GM23338 (cell line): Measurements from ENCODE around the gene TRMT11. TPM values are rescaled to one million over a fixed set of nuclear protein-coding genes. Genes with fewer than 3 reads are reported as not detected.
A peak's percentile ranks its signal among the peaks of the same experiment; 100 is the strongest.
"Not testable (repeated sequence)": the region's sequence is repeated elsewhere in the genome, so short reads cannot be mapped to it uniquely, and the experiment has no call there.

ENCODE experiments used
- ATAC-seq: fragments of 200-7000 bp; cut with Tn5 transposase; 3 replicates; pipeline ENCODE4 v1.9.1; 2020
- DNase-seq: peaks from one replicate; pipeline ENCODE4 v3.0.0-alpha.2; 2015; ENCODE audit warnings: low spot score
- H2AFZ ChIP-seq: fragments of 200-600 bp; sonication (generic); 2 replicates; pipeline ENCODE4 v1.8.0; 2016; ENCODE audit warnings: antibody characterized with exemption, mild to moderate bottlenecking, moderate library complexity
- H3F3A ChIP-seq: fragments of 200-600 bp; sonication (generic); replicated peaks from 2 replicates; pipeline ENCODE4 v1.8.0; 2017; ENCODE audit warnings: antibody characterized with exemption, mixed run types, low read depth
- H3K27ac ChIP-seq: fragments of 200-600 bp; sonication (generic); 2 replicates; pipeline ENCODE4 v1.6.1; 2016; ENCODE audit warnings: low read depth
- H3K27me3 ChIP-seq: fragments of 200-600 bp; sonication (generic); 2 replicates; pipeline ENCODE4 v1.8.0; 2016; ENCODE audit warnings: mild to moderate bottlenecking, mixed run types, moderate library complexity; ENCODE audit not compliant: insufficient read depth
- H3K36me3 ChIP-seq: fragments of 200-600 bp; sonication (generic); 2 replicates; pipeline ENCODE4 v1.8.0; 2016; ENCODE audit warnings: mild to moderate bottlenecking; ENCODE audit not compliant: insufficient read depth
- H3K4me1 ChIP-seq: fragments of 200-600 bp; sonication (generic); 2 replicates; pipeline ENCODE4 v1.8.0; 2016; ENCODE audit warnings: mild to moderate bottlenecking, moderate library complexity; ENCODE audit not compliant: insufficient read depth
- H3K4me2 ChIP-seq: fragments of 200-600 bp; sonication (generic); 2 replicates; pipeline ENCODE4 v1.7.1; 2017; ENCODE audit warnings: mixed run types
- H3K4me3 ChIP-seq: fragments of 200-600 bp; sonication (generic); 2 replicates; pipeline ENCODE4 v1.6.1; 2016; ENCODE audit warnings: mixed run types
- H3K79me2 ChIP-seq: fragments of 200-600 bp; sonication (generic); replicated peaks from 2 replicates; pipeline ENCODE4 v1.8.0; 2017; ENCODE audit warnings: mild to moderate bottlenecking; ENCODE audit not compliant: insufficient read depth
- H3K9me2 ChIP-seq: fragments of 200-600 bp; sonication (generic); 2 replicates; pipeline ENCODE4 v1.8.0; 2017; ENCODE audit not compliant: insufficient read depth
- H4K20me1 ChIP-seq: fragments of 200-600 bp; sonication (generic); replicated peaks from 2 replicates; pipeline ENCODE4 v1.8.0; 2017; ENCODE audit warnings: mild to moderate bottlenecking; ENCODE audit not compliant: insufficient read depth
- H3K27ac Mint-ChIP-seq: 2 replicates; pipeline ENCODE4 v1.8.0; 2020; ENCODE audit warnings: inconsistent platforms, mild to moderate bottlenecking, moderate library complexity, mixed read lengths
- H3K27me3 Mint-ChIP-seq: 3 replicates; pipeline ENCODE4 v1.8.0; 2022; ENCODE audit warnings: low read depth, mild to moderate bottlenecking, moderate library complexity, mixed read lengths, inconsistent platforms; ENCODE audit not compliant: insufficient read depth, poor library complexity
- H3K36me3 Mint-ChIP-seq: 3 replicates; pipeline ENCODE4 v1.8.0; 2021; ENCODE audit warnings: low read depth, mild to moderate bottlenecking, inconsistent platforms, moderate library complexity, mixed read lengths
- H3K4me1 Mint-ChIP-seq: 3 replicates; pipeline ENCODE4 v1.8.0; 2020; ENCODE audit warnings: mild to moderate bottlenecking, inconsistent platforms, mixed read lengths
- H3K4me3 Mint-ChIP-seq: 3 replicates; pipeline ENCODE4 v1.8.0; 2021; ENCODE audit warnings: moderate library complexity, mild to moderate bottlenecking, inconsistent platforms, mixed read lengths
- H3K9me3 Mint-ChIP-seq: 3 replicates; pipeline ENCODE4 v1.8.0; 2020; ENCODE audit warnings: moderate library complexity, mild to moderate bottlenecking, inconsistent platforms, mixed read lengths
- CREB1 ChIP-seq: fragments of 250-450 bp; sonication (Bioruptor Pico); IDR thresholded peaks from 2 replicates; pipeline ENCODE4 v1.5.0; 2020; ENCODE audit warnings: low read depth, mild to moderate bottlenecking, moderate library complexity
- EZH2 ChIP-seq: fragments of 200-600 bp; sonication (generic); IDR thresholded peaks from one replicate; pipeline ENCODE4 v1.8.0; 2017; ENCODE audit warnings: antibody characterized with exemption, mild to moderate bottlenecking, low read depth; ENCODE audit not compliant: unreplicated experiment
- JUNB ChIP-seq: IDR thresholded peaks from one replicate; pipeline ENCODE4 v1.6.1; 2016; ENCODE audit warnings: antibody characterized with exemption; ENCODE audit not compliant: unreplicated experiment
- NANOG ChIP-seq: IDR thresholded peaks from 2 replicates; pipeline ENCODE4 v1.6.1; 2016; ENCODE audit warnings: antibody characterized with exemption, borderline replicate concordance
- POLR2AphosphoS5 ChIP-seq: IDR thresholded peaks from 2 replicates; pipeline ENCODE4 v1.6.1; 2016; ENCODE audit warnings: antibody characterized with exemption, low read depth
- STAT1 ChIP-seq: IDR thresholded peaks from one replicate; pipeline ENCODE4 v1.6.1; 2016; ENCODE audit warnings: antibody characterized with exemption; ENCODE audit not compliant: unreplicated experiment
- ZNF114 ChIP-seq: fragments of 250-450 bp; sonication (Bioruptor Pico); IDR thresholded peaks from 2 replicates; pipeline ENCODE4 v1.5.0; 2020; ENCODE audit warnings: mild to moderate bottlenecking, moderate library complexity
- ZNF331 ChIP-seq: fragments of 250-450 bp; sonication (Bioruptor Pico); IDR thresholded peaks from 2 replicates; pipeline ENCODE4 v1.5.0; 2020; ENCODE audit warnings: low read depth, mild to moderate bottlenecking, moderate library complexity
- polyA plus RNA-seq: library from polyadenylated mRNA; unstranded; fragments of >200 nt; fragmentation: Nextera tagmentation; extraction: Ambion mirVana; gene quantifications from 2 replicates; pipeline ENCODE4 v1.2.1, GENCODE V29; 2016
- total RNA-seq: library from RNA; depleted of rRNA; stranded (reverse); fragments of >200 nt; shearing (Covaris generic); gene quantifications from 2 replicates; pipeline ENCODE4 v1.2.3, GENCODE V29; 2014
- TF ChIP-seq, protein P1 (sequence below): IDR thresholded peaks from one replicate; pipeline ENCODE4 v1.6.1; 2018; ENCODE audit warnings: antibody characterized with exemption; ENCODE audit not compliant: unreplicated experiment
- TF ChIP-seq, protein P2 (sequence below), 2 experiments: fragments of 200-600 bp in 1 of 2; sonication (generic) in 1 of 2; conservative IDR thresholded peaks; 2 replicates each; pipeline versions ENCODE4 v1.5.1 to v1.6.1; 2016 to 2017; ENCODE audit warnings: antibody characterized with exemption in 2 of 2, low read depth in 2 of 2, mild to moderate bottlenecking in 2 of 2, moderate library complexity in 1 of 2

Gene TRMT11
- total and polyA plus RNA-seq, 2 experiments from 2014 or later, result 49.5 to 50.9 TPM

- DNase-seq, H4K20me1 ChIP-seq, H3K4me3 ChIP-seq, H3K27me3 Mint-ChIP-seq, H3K4me3 Mint-ChIP-seq, H2AFZ ChIP-seq, H3K4me1 ChIP-seq, H3K4me2 ChIP-seq, H3F3A ChIP-seq, H3K79me2 ChIP-seq, H3K9me3 Mint-ChIP-seq, H3K4me1 Mint-ChIP-seq, H3K9me2 ChIP-seq, H3K27me3 ChIP-seq, ATAC-seq: not testable (repeated sequence)
- H3K27ac Mint-ChIP-seq, result peak overlapping the region; percentile 52; the same call in 1 of the 2 replicates
- Histone ChIP-seq H3K27ac (peak overlapping the region; percentile 56; the same call in 1 of the 2 replicates), H3K36me3 (peaks cover 26% of the 10 kb centered on the region; the same call in 1 of the 2 replicates)
- H3K36me3 Mint-ChIP-seq, result peaks cover 64% of the 10 kb centered on the region
Observed at GRCh38 chr6:126023474-126023873, 37.1 kb downstream of the TRMT11 start.

DNA sequence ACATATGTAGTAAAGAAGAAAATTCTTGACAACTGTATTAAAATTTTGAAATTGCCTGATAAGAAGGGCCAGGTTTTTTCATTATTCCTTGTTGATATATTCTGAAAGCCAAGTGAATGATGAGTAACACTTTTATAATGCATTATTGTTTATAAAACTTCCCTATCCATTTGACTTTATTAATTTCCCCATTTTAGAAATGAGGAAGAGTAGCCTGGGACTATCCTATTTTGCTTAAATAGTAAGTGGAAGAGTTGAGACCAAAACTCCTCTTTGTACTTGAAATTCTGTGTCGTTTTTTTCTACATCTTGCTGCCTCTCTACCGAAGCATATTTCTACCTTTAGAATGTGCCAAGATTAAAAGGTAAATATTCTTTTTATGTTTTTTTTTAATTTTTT, 39.7 kb downstream of the TRMT11 start:
- H3K4me3 Mint-ChIP-seq, result no peak overlapping the region
- TF ChIP-seq, protein P1, sequence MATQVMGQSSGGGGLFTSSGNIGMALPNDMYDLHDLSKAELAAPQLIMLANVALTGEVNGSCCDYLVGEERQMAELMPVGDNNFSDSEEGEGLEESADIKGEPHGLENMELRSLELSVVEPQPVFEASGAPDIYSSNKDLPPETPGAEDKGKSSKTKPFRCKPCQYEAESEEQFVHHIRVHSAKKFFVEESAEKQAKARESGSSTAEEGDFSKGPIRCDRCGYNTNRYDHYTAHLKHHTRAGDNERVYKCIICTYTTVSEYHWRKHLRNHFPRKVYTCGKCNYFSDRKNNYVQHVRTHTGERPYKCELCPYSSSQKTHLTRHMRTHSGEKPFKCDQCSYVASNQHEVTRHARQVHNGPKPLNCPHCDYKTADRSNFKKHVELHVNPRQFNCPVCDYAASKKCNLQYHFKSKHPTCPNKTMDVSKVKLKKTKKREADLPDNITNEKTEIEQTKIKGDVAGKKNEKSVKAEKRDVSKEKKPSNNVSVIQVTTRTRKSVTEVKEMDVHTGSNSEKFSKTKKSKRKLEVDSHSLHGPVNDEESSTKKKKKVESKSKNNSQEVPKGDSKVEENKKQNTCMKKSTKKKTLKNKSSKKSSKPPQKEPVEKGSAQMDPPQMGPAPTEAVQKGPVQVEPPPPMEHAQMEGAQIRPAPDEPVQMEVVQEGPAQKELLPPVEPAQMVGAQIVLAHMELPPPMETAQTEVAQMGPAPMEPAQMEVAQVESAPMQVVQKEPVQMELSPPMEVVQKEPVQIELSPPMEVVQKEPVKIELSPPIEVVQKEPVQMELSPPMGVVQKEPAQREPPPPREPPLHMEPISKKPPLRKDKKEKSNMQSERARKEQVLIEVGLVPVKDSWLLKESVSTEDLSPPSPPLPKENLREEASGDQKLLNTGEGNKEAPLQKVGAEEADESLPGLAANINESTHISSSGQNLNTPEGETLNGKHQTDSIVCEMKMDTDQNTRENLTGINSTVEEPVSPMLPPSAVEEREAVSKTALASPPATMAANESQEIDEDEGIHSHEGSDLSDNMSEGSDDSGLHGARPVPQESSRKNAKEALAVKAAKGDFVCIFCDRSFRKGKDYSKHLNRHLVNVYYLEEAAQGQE, result no peak
- TF ChIP-seq, protein P2, sequence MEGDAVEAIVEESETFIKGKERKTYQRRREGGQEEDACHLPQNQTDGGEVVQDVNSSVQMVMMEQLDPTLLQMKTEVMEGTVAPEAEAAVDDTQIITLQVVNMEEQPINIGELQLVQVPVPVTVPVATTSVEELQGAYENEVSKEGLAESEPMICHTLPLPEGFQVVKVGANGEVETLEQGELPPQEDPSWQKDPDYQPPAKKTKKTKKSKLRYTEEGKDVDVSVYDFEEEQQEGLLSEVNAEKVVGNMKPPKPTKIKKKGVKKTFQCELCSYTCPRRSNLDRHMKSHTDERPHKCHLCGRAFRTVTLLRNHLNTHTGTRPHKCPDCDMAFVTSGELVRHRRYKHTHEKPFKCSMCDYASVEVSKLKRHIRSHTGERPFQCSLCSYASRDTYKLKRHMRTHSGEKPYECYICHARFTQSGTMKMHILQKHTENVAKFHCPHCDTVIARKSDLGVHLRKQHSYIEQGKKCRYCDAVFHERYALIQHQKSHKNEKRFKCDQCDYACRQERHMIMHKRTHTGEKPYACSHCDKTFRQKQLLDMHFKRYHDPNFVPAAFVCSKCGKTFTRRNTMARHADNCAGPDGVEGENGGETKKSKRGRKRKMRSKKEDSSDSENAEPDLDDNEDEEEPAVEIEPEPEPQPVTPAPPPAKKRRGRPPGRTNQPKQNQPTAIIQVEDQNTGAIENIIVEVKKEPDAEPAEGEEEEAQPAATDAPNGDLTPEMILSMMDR (conservative IDR thresholded peaks at IDR 0.05; ENCODE audit: low read depth in 2 of 2), result no peak
- no peak for TF ChIP-seq NANOG
- no peak for TF ChIP-seq EZH2
- TF ChIP-seq ZNF114 (CRISPR knock-in tag), result no peak
- TF ChIP-seq CREB1 (CRISPR knock-in tag), result no peak
- TF ChIP-seq JUNB, result no peak
- no peak for TF ChIP-seq STAT1
- no peak for TF ChIP-seq ZNF331
- no peak for TF ChIP-seq POLR2AphosphoS5
- no peaks in the 10 kb centered on the region for H3F3A ChIP-seq
- no peak overlapping the region for H3K4me3 ChIP-seq
- H3K27me3 Mint-ChIP-seq, result no peaks in the 10 kb centered on the region
- no peak overlapping the region for H3K27ac ChIP-seq
- H3K9me2 ChIP-seq, result no peaks in the 10 kb centered on the region
- no peaks in the 10 kb centered on the region for H3K9me3 Mint-ChIP-seq
- no peak for DNase-seq
- H4K20me1 ChIP-seq, result 0 out of 2 replicates have a peak, but pooled peaks cover 4% of the 10 kb centered on the region
- H3K4me1 Mint-ChIP-seq, result no peaks in the 10 kb centered on the region
- no peak overlapping the region for H3K4me2 ChIP-seq
- H3K79me2 ChIP-seq, result no peaks in the 10 kb centered on the region
- H3K36me3 ChIP-seq, result peaks cover 20% of the 10 kb centered on the region; the same call in 1 of the 2 replicates
- H3K36me3 Mint-ChIP-seq, result peaks cover 47% of the 10 kb centered on the region
- H3K27me3 ChIP-seq, result no peaks in the 10 kb centered on the region
- H3K27ac Mint-ChIP-seq, result no peak overlapping the region
- H2AFZ ChIP-seq, result no peak overlapping the region
- ATAC-seq, result no peak
- H3K4me1 ChIP-seq, result no peaks in the 10 kb centered on the region
